Transverse colon (tissue), 4 donors: ENCODE data around the gene MLF2. TPM values are rescaled to one million over a fixed set of nuclear protein-coding genes. Genes with fewer than 3 reads are reported as not detected.

Source experiments
- DNase-seq: peaks from one replicate; pipeline ENCODE4 v3.0.0-alpha.2; 2019
- H3K27ac ChIP-seq, 4 donors: fragments of 200-600 bp; sonication (generic); 2 replicates each; pipeline ENCODE4 v1.5.1; 2016 to 2018; ENCODE audit warnings: inconsistent platforms in 4 of 4
- H3K27me3 ChIP-seq: fragments of 200-600 bp; sonication (generic); 2 replicates; pipeline ENCODE4 v1.5.1; 2017; ENCODE audit warnings: inconsistent platforms
- H3K36me3 ChIP-seq, 4 donors: fragments of 200-600 bp; sonication (generic); 2 replicates each; pipeline ENCODE4 v1.5.1; 2017 to 2019; ENCODE audit warnings: inconsistent platforms in 4 of 4
- H3K4me1 ChIP-seq, 4 donors: fragments of 200-600 bp; sonication (generic); 2 replicates each; pipeline ENCODE4 v1.5.1; 2017 to 2020; ENCODE audit warnings: inconsistent platforms in 4 of 4
- H3K4me3 ChIP-seq, 4 donors: fragments of 200-600 bp; sonication (generic); 1 replicate in 1 of 4; 2 replicates in 3 of 4; pipeline versions ENCODE4 v1.5.1 to v1.6.1; 2017 to 2019; ENCODE audit warnings: inconsistent platforms in 4 of 4
- H3K9me3 ChIP-seq, 2 donors: fragments of 200-600 bp; sonication (generic); 2 replicates each; pipeline ENCODE4 v1.5.1; 2017 to 2019; ENCODE audit warnings: inconsistent platforms in 2 of 2
- CTCF ChIP-seq, 5 experiments: fragments of 200-600 bp in 3 of 5; fragments of 450-650 bp in 2 of 5; sonication (generic) in 3 of 5; IDR thresholded peaks; 1 replicate in 2 of 5; 2 replicates in 3 of 5; pipeline ENCODE4 v1.5.1; 2016 to 2017; ENCODE audit warnings: antibody characterized with exemption in 5 of 5, inconsistent platforms in 3 of 5, mild to moderate bottlenecking in 2 of 5, moderate library complexity in 1 of 5
- EP300 ChIP-seq: sonication (generic); formaldehyde crosslinking; IDR thresholded peaks from one replicate; pipeline ENCODE4 v1.6.1; 2017; ENCODE audit warnings: antibody characterized with exemption, low read depth
- POLR2A ChIP-seq: fragments of 450-650 bp; IDR thresholded peaks from one replicate; pipeline ENCODE4 v1.6.1; 2016; ENCODE audit warnings: antibody characterized with exemption, mild to moderate bottlenecking, moderate library complexity
- POLR2AphosphoS5 ChIP-seq, 3 donors: sonication (generic); formaldehyde crosslinking; IDR thresholded peaks; one replicate each; pipeline ENCODE4 v1.6.1; 2016; ENCODE audit warnings: antibody characterized with exemption in 3 of 3
- WGBS, 2 donors: methylation state at CpG; one replicate each; pipeline ENCODE4 v1.1.5; 2018; ENCODE audit warnings: low coverage in 1 of 2; 5-methylcytosine and 5-hydroxymethylcytosine counted together
- in situ Hi-C, 4 donors: fragments of 200-750 bp; cut with MboI; loops; one replicate each; pipeline versions ENCODE4 v1.15.0 to v1.15.1; 2017; ENCODE audit warnings: low sequenced_read_pairs in 3 of 4, low pct_ligation_motif_present in 1 of 4, low pct_unique_long_range_greater_than_20kb in 1 of 4
- intact Hi-C: fragments of 100-400 bp; cut with DNase I; formaldehyde crosslinking; loops from one replicate; pipeline ENCODE4 v1.15.1; 2023; ENCODE audit warnings: low total_unique reads
- total RNA-seq, 4 donors: library from RNA; depleted of rRNA; stranded (reverse); fragments of >200 nt; gene quantifications; one replicate each; pipeline ENCODE4 v1.1.0, GENCODE V29; 2016

Gene MLF2
- total RNA-seq, 4 donors from 2014 or later, result 100 to 360 (median 164) TPM

DNA sequence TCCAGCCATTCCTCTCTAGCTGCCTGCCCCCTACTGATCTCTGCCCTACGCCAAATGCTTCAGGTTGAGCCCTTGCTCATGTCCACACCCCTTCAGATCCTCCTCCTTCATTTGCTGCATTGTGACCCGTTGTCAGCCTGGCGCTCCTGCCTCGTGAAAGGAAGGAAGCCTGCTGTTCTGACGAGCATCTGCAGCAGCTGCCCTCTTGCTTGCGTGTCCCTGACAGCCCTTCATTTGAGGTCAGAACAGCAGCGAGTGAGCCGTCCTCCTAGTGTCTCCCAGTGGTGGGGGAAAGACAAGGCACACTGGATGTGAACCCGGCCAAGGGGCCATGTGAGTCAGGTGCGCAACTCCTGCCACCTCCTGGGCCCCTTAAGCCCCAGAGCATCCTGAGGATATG, 49.3 kb downstream of the MLF2 start:
- no peaks in the 10 kb centered on the region for H3K36me3 ChIP-seq
- peaks cover 12 to 13% (median 13%) of the 10 kb centered on the region in 4 donors for H3K4me1 ChIP-seq
- TF ChIP-seq POLR2A, result no peak
- TF ChIP-seq POLR2AphosphoS5 (IDR thresholded peaks at IDR 0.05), result no peak
- TF ChIP-seq EP300, result no peak
- TF ChIP-seq CTCF (IDR thresholded peaks at IDR 0.05), result no peak
- peaks cover 93% of the 10 kb centered on the region for H3K27me3 ChIP-seq
- WGBS, 2 donors, result 12 to 80% methylated on average over 1 to 10 of the region's 10 CpGs
- no peaks in the 10 kb centered on the region for H3K9me3 ChIP-seq
- H3K27ac ChIP-seq, result no peak overlapping the region
- no peak overlapping the region for H3K4me3 ChIP-seq
- intact Hi-C loops (no loop called here), in situ Hi-C loops (no loop called here)
- DNase-seq, result no peak

DNA sequence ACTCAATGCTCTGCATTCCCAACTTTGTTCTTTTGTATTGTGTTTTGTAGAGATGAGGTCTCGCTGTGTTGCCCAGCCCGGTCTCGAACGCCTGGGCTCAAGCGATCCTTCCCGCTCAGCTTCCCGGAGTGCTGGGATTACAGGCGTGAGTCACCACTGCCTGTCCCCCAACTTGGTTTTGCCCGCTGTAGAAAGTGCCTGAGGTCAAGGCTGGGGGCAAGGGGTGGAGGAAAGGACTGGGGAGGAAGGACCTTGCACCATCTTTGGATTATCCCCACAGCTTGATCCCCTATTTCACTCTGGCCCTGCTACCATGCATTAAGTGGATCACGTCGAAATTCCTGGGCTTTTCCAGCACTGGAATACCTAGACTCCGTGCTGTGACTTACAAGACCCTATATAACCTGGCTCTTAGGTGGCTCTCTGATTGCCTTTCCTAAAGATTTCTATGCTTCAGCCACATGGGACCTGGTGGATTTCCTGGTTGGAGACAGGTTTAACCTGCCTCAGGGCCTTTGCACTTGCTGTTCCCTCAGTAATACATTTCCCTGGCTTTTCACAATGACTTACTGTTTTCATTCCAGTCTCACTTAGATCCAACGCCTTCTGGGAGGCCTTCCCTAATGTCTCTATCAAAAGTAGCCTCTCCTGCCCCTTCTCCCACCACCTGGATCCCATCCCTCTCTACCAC, 51.7 kb downstream of the MLF2 start:
- peaks cover 12 to 13% (median 13%) of the 10 kb centered on the region in 4 donors for H3K4me1 ChIP-seq
- H3K36me3 ChIP-seq, result no peaks in the 10 kb centered on the region
- TF ChIP-seq CTCF (IDR thresholded peaks at IDR 0.05) (no peak), EP300 (no peak), POLR2A (no peak), POLR2AphosphoS5 (IDR thresholded peaks at IDR 0.05) (no peak)
- WGBS, 2 donors, result 39 to 63% methylated on average over 1 to 13 of the region's 13 CpGs
- peak overlapping the region in 3 of 4 donors; percentile 33 to 50 (median 41) for H3K4me3 ChIP-seq
- no peak for DNase-seq
- H3K27me3 ChIP-seq, result peaks cover 85% of the 10 kb centered on the region
- intact Hi-C loops (no loop called here), in situ Hi-C loops (no loop called here)
- H3K9me3 ChIP-seq, result no peaks in the 10 kb centered on the region
- no peak overlapping the region for H3K27ac ChIP-seq

DNA sequence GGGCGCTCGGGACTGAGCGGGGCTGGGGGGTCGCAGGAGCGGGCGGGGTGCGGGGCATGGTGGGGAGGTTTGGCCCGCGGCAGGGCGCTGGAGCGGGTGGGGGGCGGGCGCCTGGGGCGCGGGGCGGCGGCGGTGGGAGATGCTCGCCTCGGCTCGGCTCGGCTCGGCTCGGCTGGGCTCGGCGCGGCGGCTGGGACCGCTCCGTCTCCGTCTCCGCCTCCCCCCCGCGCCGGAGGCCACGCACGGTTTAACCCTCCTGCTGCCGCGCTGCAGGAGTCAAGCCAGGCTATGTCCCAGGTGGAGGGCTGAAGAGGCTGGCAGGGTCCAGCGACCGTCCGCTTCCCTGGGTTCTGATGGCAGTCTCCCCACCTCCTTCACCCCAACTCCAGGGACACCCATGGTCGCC, 52.3 kb downstream of the MLF2 start, which contains the start of gene PIANP:
TSS of gene PIANP (minus strand) at position 170 of the 406 bp plus-strand sequence. CDS start 2,754 bp downstream, outside the sequence.
- Histone ChIP-seq H3K27ac (no peak within 1 kb of the TSS), H3K4me3 (peak within 1 kb of the TSS; percentile 33 to 50 (median 42)), H3K4me1 (peaks cover 12 to 13% (median 13%) of the 10 kb centered on the region in 4 donors), H3K36me3 (no peaks in the 10 kb centered on the region), H3K27me3 (peaks cover 80% of the 10 kb centered on the region), H3K9me3 (no peaks in the 10 kb centered on the region)
- intact Hi-C loops, result no loop called here
- WGBS, 2 donors, result 17% methylated on average over 5 of the region's 43 CpGs; no CpG with 5 or more reads in 1 of the 2 donors
- TF ChIP-seq POLR2A, result no peak
- TF ChIP-seq POLR2AphosphoS5 (IDR thresholded peaks at IDR 0.05), result no peak
- no peak for TF ChIP-seq CTCF (IDR thresholded peaks at IDR 0.05)
- TF ChIP-seq EP300, result no peak
- peak; percentile 48 for DNase-seq
- in situ Hi-C loops, result no loop called here

DNA sequence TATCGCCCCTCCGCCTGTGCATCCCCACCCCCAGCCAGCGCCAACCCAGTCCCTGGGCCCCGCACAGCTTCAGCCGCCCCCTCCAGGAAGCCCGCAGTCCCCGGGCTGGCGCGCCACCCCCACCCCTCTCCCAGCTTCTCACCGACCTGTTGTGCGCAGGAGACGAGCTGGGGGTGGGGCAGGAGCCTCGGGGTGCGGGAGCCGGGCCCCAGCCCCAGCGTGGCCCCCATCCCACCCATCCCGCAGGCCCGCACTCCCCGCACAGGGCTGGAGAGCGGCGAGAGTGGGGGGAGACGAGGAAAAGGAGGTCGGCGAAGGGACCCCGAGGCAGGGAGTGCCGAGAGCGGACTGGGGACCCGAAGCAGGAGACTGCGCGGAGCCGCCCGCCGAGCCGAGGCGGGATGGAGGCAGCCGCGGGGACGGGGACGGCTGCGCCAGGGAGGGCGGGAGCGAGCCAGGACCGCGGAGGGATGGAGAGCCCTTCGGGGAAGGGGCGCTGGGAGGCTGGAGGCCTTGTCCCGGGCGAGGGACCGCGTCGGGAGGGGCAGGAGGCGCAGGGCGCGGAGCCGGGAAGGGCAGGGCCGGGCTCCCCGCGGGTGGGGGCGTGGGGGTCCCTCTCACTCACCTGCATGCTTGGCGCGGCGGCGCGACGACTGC, 52.8 kb downstream of the MLF2 start:
- peak; percentile 13 for DNase-seq
- no peaks in the 10 kb centered on the region for H3K9me3 ChIP-seq
- in situ Hi-C loops, result no loop called here
- H3K27ac ChIP-seq, result no peak overlapping the region
- no peak for TF ChIP-seq POLR2A
- TF ChIP-seq CTCF (IDR thresholded peaks at IDR 0.05), result no peak
- TF ChIP-seq POLR2AphosphoS5 (IDR thresholded peaks at IDR 0.05), result no peak
- no peak for TF ChIP-seq EP300
- peak overlapping the region; percentile 33 to 50 (median 42) for H3K4me3 ChIP-seq
- peaks cover 12 to 13% (median 13%) of the 10 kb centered on the region in 4 donors for H3K4me1 ChIP-seq
- 2% methylated on average over 41 of the region's 65 CpGs; no CpG with 5 or more reads in 1 of the 2 donors for WGBS, 2 donors
- peaks cover 75% of the 10 kb centered on the region for H3K27me3 ChIP-seq
- intact Hi-C loops, result no loop called here
- H3K36me3 ChIP-seq, result no peaks in the 10 kb centered on the region
